ENCODE measurements around the gene DOCK3. TPM values are rescaled to one million over a fixed set of nuclear protein-coding genes. Genes with fewer than 3 reads are reported as not detected.
"Not testable (repeated sequence)": the region's sequence is repeated elsewhere in the genome, so short reads cannot be mapped to it uniquely, and the experiment has no call there.

The DOCK3 gene
- total RNA-seq, 6 donors from 2014 or later, result 0.15 to 3.1 (median 0.88) TPM

GRCh38 chr3:50885070-50885850 lies 210.5 kb downstream of the DOCK3 start:
- Histone ChIP-seq H3K27me3 (no peaks in the 10 kb centered on the region), H3K27ac (no peak overlapping the region), H3K4me1 (no peaks in the 10 kb centered on the region), H3K36me3 (no peaks in the 10 kb centered on the region), H3K4me3 (no peak overlapping the region), H3K9me3 (peaks cover 0 to 5% (median 0%) of the 10 kb centered on the region in 4 donors)
- no peak for ATAC-seq (ENCODE audit: low FRiP score in 2 of 2)
- TF ChIP-seq EP300 (IDR thresholded peaks at IDR 0.05) (no peak), CTCF (IDR thresholded peaks at IDR 0.05) (no peak), POLR2A (IDR thresholded peaks at IDR 0.05) (no peak), POLR2AphosphoS5 (IDR thresholded peaks at IDR 0.05) (no peak)
- DNase-seq, result no peak
- 69 to 74% methylated on average over 5 of the region's 5 CpGs for WGBS, 2 donors

GRCh38 chr3:50890688-50891344 lies 216.1 kb downstream of the DOCK3 start:
- Histone ChIP-seq H3K36me3 (no peaks in the 10 kb centered on the region), H3K27me3 (no peaks in the 10 kb centered on the region), H3K4me1 (no peaks in the 10 kb centered on the region), H3K9me3 (peaks cover 0 to 4% (median 0%) of the 10 kb centered on the region in 4 donors), H3K4me3 (no peak overlapping the region), H3K27ac (no peak overlapping the region)
- ATAC-seq (ENCODE audit: low FRiP score in 2 of 2), result no peak
- DNase-seq, result no peak
- TF ChIP-seq CTCF (IDR thresholded peaks at IDR 0.05) (no peak), POLR2AphosphoS5 (IDR thresholded peaks at IDR 0.05) (no peak), EP300 (IDR thresholded peaks at IDR 0.05) (no peak), POLR2A (IDR thresholded peaks at IDR 0.05) (no peak)
- WGBS, 2 donors, result 33 to 51% methylated on average over 3 of the region's 3 CpGs

GRCh38 chr3:50901097-50901496 lies 226.4 kb downstream of the DOCK3 start:
- peak in 1 of 2 donors; percentile 46 for DNase-seq
- H3K36me3 ChIP-seq; H3K4me3 ChIP-seq; ATAC-seq (ENCODE audit: low FRiP score in 2 of 2); H3K9me3 ChIP-seq; H3K27ac ChIP-seq; H3K4me1 ChIP-seq; H3K27me3 ChIP-seq: not testable (repeated sequence)
- 0% methylated on average over 1 of the region's 1 CpG for WGBS, 2 donors

GRCh38 chr3:50912746-50913145 lies 238.0 kb downstream of the DOCK3 start:
- Histone ChIP-seq H3K27ac (no peak overlapping the region), H3K9me3 (no peaks in the 10 kb centered on the region), H3K36me3 (no peaks in the 10 kb centered on the region), H3K4me3 (no peak overlapping the region), H3K4me1 (no peaks in the 10 kb centered on the region), H3K27me3 (no peaks in the 10 kb centered on the region)
- ATAC-seq (ENCODE audit: low FRiP score in 2 of 2) (no peak), DNase-seq (no peak)
- TF ChIP-seq POLR2A (IDR thresholded peaks at IDR 0.05) (no peak), POLR2AphosphoS5 (IDR thresholded peaks at IDR 0.05) (no peak), EP300 (IDR thresholded peaks at IDR 0.05) (no peak), CTCF (IDR thresholded peaks at IDR 0.05) (no peak)
- 78 to 81% methylated on average over 6 of the region's 6 CpGs for WGBS, 2 donors

- WGBS, 2 donors, result 36 to 50% methylated on average over 1 of the region's 1 CpG
- TF ChIP-seq POLR2AphosphoS5 (IDR thresholded peaks at IDR 0.05) (no peak), POLR2A (IDR thresholded peaks at IDR 0.05) (no peak), CTCF (IDR thresholded peaks at IDR 0.05) (no peak), EP300 (IDR thresholded peaks at IDR 0.05) (no peak)
- peak in 1 of 2 donors; percentile 36 for DNase-seq
These were observed 238.5 kb downstream of the DOCK3 start for GRCh38 chr3:50913260-50913659.

GRCh38 chr3:50922071-50922470 lies 247.3 kb downstream of the DOCK3 start:
- not testable (repeated sequence) for H3K36me3 ChIP-seq; H3K27ac ChIP-seq; H3K9me3 ChIP-seq; H3K4me3 ChIP-seq; H3K4me1 ChIP-seq; ATAC-seq (ENCODE audit: low FRiP score in 2 of 2); H3K27me3 ChIP-seq; DNase-seq
- WGBS, 2 donors, result 90 to 100% methylated on average over 1 to 5 of the region's 5 CpGs

More at GRCh38 chr3:50913260-50913659, 238.5 kb downstream of the DOCK3 start:
- Histone ChIP-seq H3K9me3 (no peaks in the 10 kb centered on the region), H3K27ac (no peak overlapping the region), H3K4me3 (no peak overlapping the region), H3K27me3 (no peaks in the 10 kb centered on the region), H3K36me3 (no peaks in the 10 kb centered on the region), H3K4me1 (no peaks in the 10 kb centered on the region)
- ATAC-seq (ENCODE audit: low FRiP score in 2 of 2), result peak in 1 of 2 donors; percentile 49
